Activated naive CD4-positive, alpha-beta T cell treated with anti-CD3 and anti-CD28 coated beads, Interleukin-2, amount 50 U/mL, for 16 hours (primary cell): Measurements from ENCODE around the gene PWP1.
"Not testable (repeated sequence)": the region's sequence is repeated elsewhere in the genome, so short reads cannot be mapped to it uniquely, and the experiment has no call there.

Experiments
- DNase-seq: peaks from one replicate; pipeline ENCODE4 v3.0.0-alpha.2; 2020

The PWP1 gene

GRCh38 chr12:107668320-107669098 is 17.1 kb upstream of the PWP1 start:
- DNase-seq = no peak

GRCh38 chr12:107669946-107670345 is 15.7 kb upstream of the PWP1 start:
- no peak for DNase-seq

- peak; percentile 30 for DNase-seq
These were observed 14.5 kb upstream of the PWP1 start for GRCh38 chr12:107670999-107671643.

GRCh38 chr12:107677671-107678070 is 7.9 kb upstream of the PWP1 start:
- DNase-seq = no peak

- DNase-seq = no peak
These were observed 6.3 kb upstream of the PWP1 start for GRCh38 chr12:107679336-107679735.

- no peak for DNase-seq
These were observed 4.2 kb upstream of the PWP1 start for GRCh38 chr12:107681455-107681835.

- DNase-seq = no peak
These were observed 3.5 kb upstream of the PWP1 start for GRCh38 chr12:107681836-107682820.

- DNase-seq = no peak
These were observed 1.4 kb upstream of the PWP1 start for GRCh38 chr12:107684029-107684795.

- DNase-seq = peak; percentile 21
These were observed 624 bp upstream of the PWP1 start for GRCh38 chr12:107684990-107685359.

GRCh38 chr12:107695772-107696171 is 10.2 kb downstream of the PWP1 start:
- DNase-seq = not testable (repeated sequence)

GRCh38 chr12:107702106-107702505 is 16.5 kb downstream of the PWP1 start:
- DNase-seq = no peak

- DNase-seq = no peak
These were observed 18.4 kb downstream of the PWP1 start for GRCh38 chr12:107704041-107704440.

- DNase-seq = not testable (repeated sequence)
These were observed 19.9 kb downstream of the PWP1 start for GRCh38 chr12:107705522-107705921.

GRCh38 chr12:107715780-107716179 is 30.2 kb downstream of the PWP1 start:
- no peak for DNase-seq

- DNase-seq = no peak
These were observed 33.0 kb downstream of the PWP1 start for GRCh38 chr12:107718606-107719005.

- DNase-seq = not testable (repeated sequence)
These were observed 41.7 kb downstream of the PWP1 start for GRCh38 chr12:107727327-107727726.

GRCh38 chr12:107727742-107728141 is 42.1 kb downstream of the PWP1 start:
- not testable (repeated sequence) for DNase-seq

- no peak for DNase-seq
These were observed 45.2 kb downstream of the PWP1 start for GRCh38 chr12:107730618-107731341.

- DNase-seq = no peak
These were observed 45.8 kb downstream of the PWP1 start for GRCh38 chr12:107731366-107731765.

GRCh38 chr12:107732365-107732764 is 46.8 kb downstream of the PWP1 start:
- no peak for DNase-seq

GRCh38 chr12:107734139-107734538 is 48.5 kb downstream of the PWP1 start:
- DNase-seq = no peak

GRCh38 chr12:107735763-107736162 is 50.2 kb downstream of the PWP1 start:
- DNase-seq = no peak
